Endothelial cell of umbilical vein (primary cell): ENCODE results near the gene USP33.

ENCODE experiments used
- EZH2 ChIP-seq: IDR thresholded peaks from 2 replicates; pipeline ENCODE4 v1.6.1; 2012; ENCODE audit warnings: borderline replicate concordance, low read depth, mild to moderate bottlenecking, moderate library complexity, low read length, inconsistent platforms; ENCODE audit not compliant: severe bottlenecking
- POLR2A ChIP-seq: IDR thresholded peaks from 2 replicates; pipeline ENCODE4 v1.6.1; 2012; ENCODE audit warnings: low read depth, mild to moderate bottlenecking, control low read depth, low read length
- POLR2AphosphoS5 ChIP-seq: IDR thresholded peaks from 2 replicates; pipeline ENCODE4 v1.6.1; 2012; ENCODE audit warnings: low read depth, mild to moderate bottlenecking, control low read depth, low read length, moderate library complexity; ENCODE audit not compliant: insufficient read depth
- TF ChIP-seq, protein P1 (sequence below), 2 donors: IDR thresholded peaks; 1 replicate in 1 of 2; 2 replicates in 1 of 2; pipeline ENCODE4 v1.5.1; 2011; ENCODE audit warnings: low read length in 2 of 2, mild to moderate bottlenecking in 2 of 2, moderate library complexity in 2 of 2, control low read depth in 1 of 2, inconsistent platforms in 1 of 2, low read depth in 1 of 2; ENCODE audit not compliant: insufficient read depth in 1 of 2; ENCODE audit errors: extremely low read depth in 1 of 2

GRCh38 chr1:77671836-77672235, 87.8 kb downstream of the USP33 start:
- TF ChIP-seq, protein P1, sequence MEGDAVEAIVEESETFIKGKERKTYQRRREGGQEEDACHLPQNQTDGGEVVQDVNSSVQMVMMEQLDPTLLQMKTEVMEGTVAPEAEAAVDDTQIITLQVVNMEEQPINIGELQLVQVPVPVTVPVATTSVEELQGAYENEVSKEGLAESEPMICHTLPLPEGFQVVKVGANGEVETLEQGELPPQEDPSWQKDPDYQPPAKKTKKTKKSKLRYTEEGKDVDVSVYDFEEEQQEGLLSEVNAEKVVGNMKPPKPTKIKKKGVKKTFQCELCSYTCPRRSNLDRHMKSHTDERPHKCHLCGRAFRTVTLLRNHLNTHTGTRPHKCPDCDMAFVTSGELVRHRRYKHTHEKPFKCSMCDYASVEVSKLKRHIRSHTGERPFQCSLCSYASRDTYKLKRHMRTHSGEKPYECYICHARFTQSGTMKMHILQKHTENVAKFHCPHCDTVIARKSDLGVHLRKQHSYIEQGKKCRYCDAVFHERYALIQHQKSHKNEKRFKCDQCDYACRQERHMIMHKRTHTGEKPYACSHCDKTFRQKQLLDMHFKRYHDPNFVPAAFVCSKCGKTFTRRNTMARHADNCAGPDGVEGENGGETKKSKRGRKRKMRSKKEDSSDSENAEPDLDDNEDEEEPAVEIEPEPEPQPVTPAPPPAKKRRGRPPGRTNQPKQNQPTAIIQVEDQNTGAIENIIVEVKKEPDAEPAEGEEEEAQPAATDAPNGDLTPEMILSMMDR (IDR thresholded peaks at IDR 0.05; ENCODE audit: extremely low read depth in 1 of 2, insufficient read depth in 1 of 2, low read depth in 1 of 2, low read length in 2 of 2), result no peak
- TF ChIP-seq EZH2 (no peak), POLR2AphosphoS5 (no peak), POLR2A (no peak)
